Stimulated activated CD4-positive, alpha-beta T cell treated with anti-CD3 and anti-CD28 coated beads, Interleukin-2, amount 100 ng/mL, for 4 hours (primary cell): ENCODE data around the gene CARHSP1.
"Not testable (repeated sequence)": the region's sequence is repeated elsewhere in the genome, so short reads cannot be mapped to it uniquely, and the experiment has no call there.

Experiments
- DNase-seq: peaks from one replicate; pipeline ENCODE4 v3.0.0-alpha.2; 2020; ENCODE audit warnings: low read depth

The CARHSP1 gene

GRCh38 chr16:8828541-8829165 lies 40.2 kb downstream of the CARHSP1 start:
- DNase-seq = no peak

GRCh38 chr16:8826278-8826879 lies 42.4 kb downstream of the CARHSP1 start:
- no peak for DNase-seq

- DNase-seq = no peak
Measured at GRCh38 chr16:8822403-8822802, 46.4 kb downstream of the CARHSP1 start.

- DNase-seq = no peak
Measured at GRCh38 chr16:8819411-8820034, 49.3 kb downstream of the CARHSP1 start.

- DNase-seq = no peak
Measured at GRCh38 chr16:8818504-8819270, 50.1 kb downstream of the CARHSP1 start.

GRCh38 chr16:8816967-8817655 lies 51.7 kb downstream of the CARHSP1 start:
- DNase-seq = no peak

GRCh38 chr16:8814095-8814806 lies 54.6 kb downstream of the CARHSP1 start:
- DNase-seq = no peak

- DNase-seq = no peak
Measured at GRCh38 chr16:8812162-8812843, 56.5 kb downstream of the CARHSP1 start.

GRCh38 chr16:8808613-8809353 lies 60.0 kb downstream of the CARHSP1 start:
- DNase-seq = no peak

GRCh38 chr16:8808009-8808408 lies 60.8 kb downstream of the CARHSP1 start:
- DNase-seq = no peak

- no peak for DNase-seq
Measured at GRCh38 chr16:8807189-8807588, 61.6 kb downstream of the CARHSP1 start.

GRCh38 chr16:8806272-8806983 lies 62.4 kb downstream of the CARHSP1 start:
- no peak for DNase-seq

GRCh38 chr16:8804313-8804712 lies 64.5 kb downstream of the CARHSP1 start:
- DNase-seq = no peak

GRCh38 chr16:8803733-8804132 lies 65.1 kb downstream of the CARHSP1 start:
- not testable (repeated sequence) for DNase-seq
